Fibroblast of lung (primary cell): ENCODE measurements around the gene CEBPE. TPM values are rescaled to one million over a fixed set of nuclear protein-coding genes. Genes with fewer than 3 reads are reported as not detected.

ENCODE experiments used
- DNase-seq, 2 donors: peaks; one replicate each; pipeline versions ENCODE4 v3.0.0 to v3.0.0-alpha.2; 2010; ENCODE audit warnings: low read depth in 2 of 2
- H2AFZ ChIP-seq: 2 replicates; pipeline ENCODE4 v1.5.1; 2012; ENCODE audit warnings: low read length, control low read depth, inconsistent platforms
- H3K27ac ChIP-seq: 2 replicates; pipeline ENCODE4 v1.5.1; 2011; ENCODE audit warnings: low read length, control low read depth; ENCODE audit not compliant: insufficient read depth
- H3K27me3 ChIP-seq: 2 replicates; pipeline ENCODE4 v1.5.1; 2011; ENCODE audit warnings: mild to moderate bottlenecking, low read length; ENCODE audit not compliant: control insufficient read depth, insufficient read depth
- H3K36me3 ChIP-seq: 2 replicates; pipeline ENCODE4 v1.5.1; 2011; ENCODE audit warnings: low read length; ENCODE audit not compliant: control insufficient read depth, insufficient read depth
- H3K4me1 ChIP-seq: 2 replicates; pipeline ENCODE4 v1.5.1; 2011; ENCODE audit warnings: low read length; ENCODE audit not compliant: control insufficient read depth, insufficient read depth; ENCODE audit errors: extremely low read depth
- H3K4me2 ChIP-seq: 2 replicates; pipeline ENCODE4 v1.5.1; 2011; ENCODE audit warnings: low read length, control low read depth; ENCODE audit not compliant: insufficient read depth; ENCODE audit errors: extremely low read depth
- H3K4me3 ChIP-seq, 4 experiments: fragments of 200-600 bp in 1 of 4; sonication (generic) in 1 of 4; replicated peaks in 1 of 4; 2 replicates each; pipeline ENCODE4 v1.5.1; 2011 to 2016; ENCODE audit warnings: low read length in 4 of 4, low read depth in 3 of 4, mild to moderate bottlenecking in 3 of 4, control low read depth in 2 of 4, inconsistent platforms in 1 of 4, mixed read lengths in 1 of 4; ENCODE audit not compliant: insufficient read depth in 1 of 4; ENCODE audit errors: control extremely low read depth in 1 of 4
- H3K79me2 ChIP-seq: 2 replicates; pipeline ENCODE4 v1.5.1; 2012; ENCODE audit warnings: mild to moderate bottlenecking, low read length, inconsistent platforms; ENCODE audit not compliant: control insufficient read depth, insufficient read depth
- H3K9ac ChIP-seq: 2 replicates; pipeline ENCODE4 v1.5.1; 2011; ENCODE audit warnings: mild to moderate bottlenecking, low read length, control low read depth; ENCODE audit not compliant: insufficient read depth
- H3K9me3 ChIP-seq: 2 replicates; pipeline ENCODE4 v1.5.1; 2012; ENCODE audit warnings: low read depth, low read length; ENCODE audit not compliant: control insufficient read depth, insufficient read depth
- H4K20me1 ChIP-seq: 2 replicates; pipeline ENCODE4 v1.5.1; 2011; ENCODE audit warnings: low read length; ENCODE audit not compliant: control insufficient read depth, insufficient read depth; ENCODE audit errors: extremely low read depth
- CTCF ChIP-seq, 2 donors: IDR thresholded peaks in 1 of 2; conservative IDR thresholded peaks in 1 of 2; 1 replicate in 1 of 2; 2 replicates in 1 of 2; pipeline ENCODE4 v1.5.1; 2011 to 2012; ENCODE audit warnings: low read length in 2 of 2, control low read depth in 1 of 2, inconsistent platforms in 1 of 2, low read depth in 1 of 2, mild to moderate bottlenecking in 1 of 2
- EZH2 ChIP-seq: IDR thresholded peaks from 2 replicates; pipeline ENCODE4 v1.5.1; 2012; ENCODE audit warnings: low read length, control low read depth, mild to moderate bottlenecking; ENCODE audit errors: missing control alignments
- polyA plus RNA-seq, 2 donors: library from polyadenylated mRNA; depleted of rRNA in 1 of 2; stranded (reverse) in 1 of 2; unstranded in 1 of 2; fragments of >200 nt; gene quantifications; 2 replicates each; pipeline ENCODE4 v1.2.1, GENCODE V29; 2011 to 2012; ENCODE audit warnings: missing spikeins in 1 of 2
- total RNA-seq: library from RNA; depleted of rRNA; stranded (reverse); fragments of >200 nt; gene quantifications from 2 replicates; pipeline ENCODE4 v1.2.1, GENCODE V29; 2014

CEBPE gene
- total and polyA plus RNA-seq, 2 donors (not counting 1 experiment from before 2014, with no cell fraction given) = not detected

GRCh38 chr14:23142826-23143225, 23.8 kb upstream of the CEBPE start:
- no peak for DNase-seq
- no peaks in the 10 kb centered on the region for H3K36me3 ChIP-seq
- H2AFZ ChIP-seq = no peak overlapping the region
- no peaks in the 10 kb centered on the region for H3K4me1 ChIP-seq
- no peak overlapping the region for H3K4me2 ChIP-seq
- no peak overlapping the region for H3K9ac ChIP-seq
- H3K27ac ChIP-seq = no peak overlapping the region
- H3K79me2 ChIP-seq = no peaks in the 10 kb centered on the region
- no peak for TF ChIP-seq CTCF (conservative IDR thresholded peaks at IDR 0.05 in 1 of 2, IDR thresholded peaks at IDR 0.05 in 1 of 2; ENCODE audit: low read depth in 1 of 2, low read length in 2 of 2)
- no peak for TF ChIP-seq EZH2
- H3K9me3 ChIP-seq = no peaks in the 10 kb centered on the region
- H3K4me3 ChIP-seq = no peak overlapping the region
- H4K20me1 ChIP-seq = no peaks in the 10 kb centered on the region
- H3K27me3 ChIP-seq = peaks cover 8% of the 10 kb centered on the region

GRCh38 chr14:23141706-23142444, 22.8 kb upstream of the CEBPE start:
- Histone ChIP-seq H3K36me3 (no peaks in the 10 kb centered on the region), H3K4me2 (no peak overlapping the region), H3K4me3 (no peak overlapping the region), H3K9ac (no peak overlapping the region), H3K4me1 (no peaks in the 10 kb centered on the region), H3K27ac (no peak overlapping the region), H2AFZ (no peak overlapping the region), H3K9me3 (no peaks in the 10 kb centered on the region), H3K79me2 (no peaks in the 10 kb centered on the region), H3K27me3 (peaks cover 8% of the 10 kb centered on the region), H4K20me1 (no peaks in the 10 kb centered on the region)
- DNase-seq = peak; percentile 30 to 66
- TF ChIP-seq CTCF (conservative IDR thresholded peaks at IDR 0.05 in 1 of 2, IDR thresholded peaks at IDR 0.05 in 1 of 2; ENCODE audit: low read depth in 1 of 2, low read length in 2 of 2) = no peak

- Histone ChIP-seq H3K4me1 (no peaks in the 10 kb centered on the region), H3K36me3 (no peaks in the 10 kb centered on the region), H3K9me3 (no peaks in the 10 kb centered on the region), H2AFZ (no peak overlapping the region), H3K4me2 (no peak overlapping the region), H3K9ac (no peak overlapping the region), H3K27ac (no peak overlapping the region), H3K79me2 (no peaks in the 10 kb centered on the region), H4K20me1 (no peaks in the 10 kb centered on the region), H3K27me3 (peaks cover 8% of the 10 kb centered on the region), H3K4me3 (no peak overlapping the region)
- no peak for DNase-seq
- no peak for TF ChIP-seq CTCF (conservative IDR thresholded peaks at IDR 0.05 in 1 of 2, IDR thresholded peaks at IDR 0.05 in 1 of 2; ENCODE audit: low read depth in 1 of 2, low read length in 2 of 2)
- no peak for TF ChIP-seq EZH2
These were observed 21.3 kb upstream of the CEBPE start for GRCh38 chr14:23140371-23140770.
